SK-N-SH (cell line): ENCODE measurements around the gene NYNRIN.

ENCODE experiments used
- CHD2 ChIP-seq: fragments of 150-350 bp; IDR thresholded peaks from 2 replicates; pipeline ENCODE4 v1.6.1; 2018; ENCODE audit warnings: low read length; ENCODE audit not compliant: partially characterized antibody
- CTCF ChIP-seq: fragments of 200-600 bp; sonication (generic); IDR thresholded peaks from 2 replicates; pipeline ENCODE4 v1.6.1; 2017; ENCODE audit warnings: antibody characterized with exemption, mild to moderate bottlenecking, moderate library complexity
- EP300 ChIP-seq, 2 experiments: IDR thresholded peaks; 2 replicates each; pipeline versions ENCODE4 v1.4.0 to v1.6.1; 2012; ENCODE audit warnings: borderline replicate concordance in 1 of 2, low read depth in 1 of 2, low read length in 1 of 2
- GABPA ChIP-seq: IDR thresholded peaks from 2 replicates; pipeline ENCODE4 v1.4.0; 2012; ENCODE audit warnings: low read depth, mild to moderate bottlenecking
- JUND ChIP-seq: IDR thresholded peaks from 2 replicates; pipeline ENCODE4 v1.4.0; 2012
- MAX ChIP-seq: IDR thresholded peaks from 2 replicates; pipeline ENCODE4 v1.4.0; 2012; ENCODE audit warnings: low read depth
- NFIC ChIP-seq: IDR thresholded peaks from 2 replicates; pipeline ENCODE4 v1.4.0; 2012; ENCODE audit warnings: borderline replicate concordance
- POLR2AphosphoS5 ChIP-seq: IDR thresholded peaks from 2 replicates; pipeline ENCODE4 v1.6.1; 2012; ENCODE audit warnings: low read depth, low read length
- RCOR1 ChIP-seq: fragments of 150-350 bp; IDR thresholded peaks from 2 replicates; pipeline ENCODE4 v1.6.1; 2017; ENCODE audit warnings: antibody characterized with exemption, low read length
- REST ChIP-seq: IDR thresholded peaks from 2 replicates; pipeline ENCODE4 v1.6.1; 2012; ENCODE audit warnings: mild to moderate bottlenecking, low read depth, low read length, moderate library complexity
- RFX5 ChIP-seq: IDR thresholded peaks from 2 replicates; pipeline ENCODE4 v1.6.1; 2012; ENCODE audit warnings: mild to moderate bottlenecking, improper control_type of control experiment, low read length
- TCF12 ChIP-seq: IDR thresholded peaks from 2 replicates; pipeline ENCODE4 v1.4.0; 2012

- TF ChIP-seq CTCF (no peak), RCOR1 (no peak), POLR2AphosphoS5 (no peak), NFIC (no peak), EP300 (IDR thresholded peaks at IDR 0.05; ENCODE audit: borderline replicate concordance in 1 of 2, low read depth in 1 of 2, low read length in 1 of 2) (no peak), JUND (no peak), REST (no peak), TCF12 (no peak), MAX (no peak), CHD2 (no peak), RFX5 (no peak), GABPA (no peak)
These were observed 38.9 kb downstream of the NYNRIN start for GRCh38 chr14:24437736-24438067.
